Upper lobe of left lung (tissue), 6 donors: Measurements from ENCODE around the gene NF1. TPM values are rescaled to one million over a fixed set of nuclear protein-coding genes. Genes with fewer than 3 reads are reported as not detected.
"Not testable (repeated sequence)": the region's sequence is repeated elsewhere in the genome, so short reads cannot be mapped to it uniquely, and the experiment has no call there.

Experiments
- ATAC-seq, 2 donors: fragments of 200-7000 bp; cut with Tn5 transposase; one replicate each; pipeline ENCODE4 v1.9.1; 2022; ENCODE audit warnings: mild to moderate bottlenecking in 2 of 2, moderate library complexity in 2 of 2; ENCODE audit not compliant: low FRiP score in 2 of 2
- DNase-seq, 2 donors: peaks; one replicate each; pipeline ENCODE4 v3.0.0-alpha.2; 2019 to 2020
- H3K27ac ChIP-seq, 4 donors: fragments of 200-600 bp; sonication (generic); one replicate each; pipeline ENCODE4 v1.5.1; 2016 to 2019
- H3K27me3 ChIP-seq, 4 donors: fragments of 200-600 bp; sonication (generic); one replicate each; pipeline ENCODE4 v1.5.1; 2017 to 2019
- H3K36me3 ChIP-seq, 4 donors: fragments of 200-600 bp; sonication (generic); one replicate each; pipeline ENCODE4 v1.5.1; 2016 to 2019
- H3K4me1 ChIP-seq, 4 donors: fragments of 200-600 bp; sonication (generic); one replicate each; pipeline ENCODE4 v1.5.1; 2018 to 2019
- H3K4me3 ChIP-seq, 4 donors: fragments of 200-600 bp; sonication (generic); one replicate each; pipeline ENCODE4 v1.5.1; 2017 to 2019; ENCODE audit warnings: mild to moderate bottlenecking in 2 of 4, moderate library complexity in 1 of 4
- H3K9me3 ChIP-seq, 4 donors: fragments of 200-600 bp; sonication (generic); one replicate each; pipeline ENCODE4 v1.5.1; 2018 to 2019
- CTCF ChIP-seq, 6 experiments: fragments of 450-650 bp in 4 of 6; fragments of 200-600 bp in 2 of 6; sonication (generic) in 2 of 6; IDR thresholded peaks; one replicate each; pipeline ENCODE4 v1.5.1; 2016 to 2019; ENCODE audit warnings: antibody characterized with exemption in 6 of 6
- EP300 ChIP-seq, 4 donors: sonication (generic); formaldehyde crosslinking; IDR thresholded peaks; one replicate each; pipeline ENCODE4 v1.5.1; 2017; ENCODE audit warnings: antibody characterized with exemption in 4 of 4, control low read depth in 2 of 4
- POLR2A ChIP-seq, 4 donors: fragments of 450-650 bp; IDR thresholded peaks; one replicate each; pipeline ENCODE4 v1.5.1; 2016 to 2017; ENCODE audit warnings: antibody characterized with exemption in 4 of 4, mild to moderate bottlenecking in 2 of 4
- POLR2AphosphoS5 ChIP-seq, 2 donors: sonication (generic); formaldehyde crosslinking; IDR thresholded peaks; one replicate each; pipeline ENCODE4 v1.5.1; 2017; ENCODE audit warnings: antibody characterized with exemption in 2 of 2
- WGBS, 2 donors: methylation state at CpG; one replicate each; pipeline ENCODE4 v1.1.5; 2017 to 2018; 5-methylcytosine and 5-hydroxymethylcytosine counted together
- total RNA-seq, 6 donors: library from RNA; depleted of rRNA in 4 of 6; stranded (reverse); fragments of >200 nt in 4 of 6; gene quantifications; one replicate each; pipeline versions ENCODE4 v1.1.0 to v1.2.1, GENCODE V29; 2016 to 2021
- donor health status: DM: no; HTN: no; CAD: no; lungs with moderate emphysema.
- donor health status: DM: no; HTN: yes; CAD: no; lungs with severe emphysema.

The NF1 gene
- total RNA-seq, 6 donors from 2014 or later: 35.5 to 85.1 (median 47.1) TPM

GRCh38 chr17:31329221-31329620 lies 234.4 kb downstream of the NF1 start:
- no peak for DNase-seq
- H3K36me3 ChIP-seq: peaks cover 0 to 37% (median 12%) of the 10 kb centered on the region in 4 donors
- H3K9me3 ChIP-seq: no peaks in the 10 kb centered on the region
- H3K4me1 ChIP-seq: no peaks in the 10 kb centered on the region
- ATAC-seq: no peak
- TF ChIP-seq EP300 (IDR thresholded peaks at IDR 0.05) (no peak), POLR2AphosphoS5 (IDR thresholded peaks at IDR 0.05) (no peak), CTCF (IDR thresholded peaks at IDR 0.05) (no peak), POLR2A (IDR thresholded peaks at IDR 0.05) (no peak)
- no peak overlapping the region for H3K27ac ChIP-seq
- no peaks in the 10 kb centered on the region for H3K27me3 ChIP-seq
- H3K4me3 ChIP-seq: no peak overlapping the region

GRCh38 chr17:31339906-31340661 lies 245.3 kb downstream of the NF1 start:
- 87 to 89% methylated on average over 6 of the region's 6 CpGs for WGBS, 2 donors
- peak in 1 of 2 donors; percentile 57 for ATAC-seq
- TF ChIP-seq EP300 (IDR thresholded peaks at IDR 0.05): no peak
- no peak for TF ChIP-seq POLR2AphosphoS5 (IDR thresholded peaks at IDR 0.05)
- no peak for TF ChIP-seq CTCF (IDR thresholded peaks at IDR 0.05)
- TF ChIP-seq POLR2A (IDR thresholded peaks at IDR 0.05): no peak
- no peak for DNase-seq
- H3K27ac ChIP-seq: no peak overlapping the region
- no peak overlapping the region for H3K4me3 ChIP-seq
- no peaks in the 10 kb centered on the region for H3K27me3 ChIP-seq
- H3K9me3 ChIP-seq: no peaks in the 10 kb centered on the region
- H3K4me1 ChIP-seq: no peaks in the 10 kb centered on the region
- H3K36me3 ChIP-seq: peaks cover 2 to 53% (median 11%) of the 10 kb centered on the region in 4 donors

GRCh38 chr17:31345191-31345747 lies 250.5 kb downstream of the NF1 start:
- H3K27ac ChIP-seq, H3K9me3 ChIP-seq, H3K4me3 ChIP-seq, H3K4me1 ChIP-seq, H3K27me3 ChIP-seq: not testable (repeated sequence)
- 92 to 98% methylated on average over 10 to 11 of the region's 34 CpGs for WGBS, 2 donors
- ATAC-seq: peak in 1 of 2 donors; percentile 53
- peak in 1 of 2 donors; percentile 42 for DNase-seq
- peaks cover 4 to 31% (median 6%) of the 10 kb centered on the region in 4 donors for H3K36me3 ChIP-seq

GRCh38 chr17:31349454-31349853 lies 254.7 kb downstream of the NF1 start:
- Histone ChIP-seq H3K4me1 (no peaks in the 10 kb centered on the region), H3K4me3 (no peak overlapping the region), H3K9me3 (no peaks in the 10 kb centered on the region), H3K27ac (no peak overlapping the region), H3K27me3 (no peaks in the 10 kb centered on the region), H3K36me3 (peaks cover 5 to 44% (median 19%) of the 10 kb centered on the region in 4 donors)
- TF ChIP-seq POLR2AphosphoS5 (IDR thresholded peaks at IDR 0.05) (no peak), EP300 (IDR thresholded peaks at IDR 0.05) (no peak), POLR2A (IDR thresholded peaks at IDR 0.05) (no peak), CTCF (IDR thresholded peaks at IDR 0.05) (no peak)
- no peak for DNase-seq
- ATAC-seq: no peak

GRCh38 chr17:31355935-31356334 lies 261.2 kb downstream of the NF1 start:
- TF ChIP-seq EP300 (IDR thresholded peaks at IDR 0.05) (no peak), CTCF (IDR thresholded peaks at IDR 0.05) (no peak), POLR2AphosphoS5 (IDR thresholded peaks at IDR 0.05) (no peak), POLR2A (IDR thresholded peaks at IDR 0.05) (no peak)
- Histone ChIP-seq H3K9me3 (no peaks in the 10 kb centered on the region), H3K4me3 (no peak overlapping the region), H3K27ac (no peak overlapping the region), H3K27me3 (no peaks in the 10 kb centered on the region), H3K36me3 (peaks cover 5 to 82% (median 26%) of the 10 kb centered on the region in 4 donors), H3K4me1 (no peaks in the 10 kb centered on the region)
- ATAC-seq (no peak), DNase-seq (no peak)
- WGBS, 2 donors: 78 to 81% methylated on average over 1 of the region's 1 CpG
